ENCODE data around the gene NLRP12.
A peak's percentile ranks its signal among the peaks of the same experiment; 100 is the strongest.
"Not testable (repeated sequence)": the region's sequence is repeated elsewhere in the genome, so short reads cannot be mapped to it uniquely, and the experiment has no call there.

NLRP12 gene

GRCh38 chr19:53782698-53783097 lies 41.4 kb downstream of the NLRP12 start:
- no peak for DNase-seq (ENCODE audit: low spot score)

DNA sequence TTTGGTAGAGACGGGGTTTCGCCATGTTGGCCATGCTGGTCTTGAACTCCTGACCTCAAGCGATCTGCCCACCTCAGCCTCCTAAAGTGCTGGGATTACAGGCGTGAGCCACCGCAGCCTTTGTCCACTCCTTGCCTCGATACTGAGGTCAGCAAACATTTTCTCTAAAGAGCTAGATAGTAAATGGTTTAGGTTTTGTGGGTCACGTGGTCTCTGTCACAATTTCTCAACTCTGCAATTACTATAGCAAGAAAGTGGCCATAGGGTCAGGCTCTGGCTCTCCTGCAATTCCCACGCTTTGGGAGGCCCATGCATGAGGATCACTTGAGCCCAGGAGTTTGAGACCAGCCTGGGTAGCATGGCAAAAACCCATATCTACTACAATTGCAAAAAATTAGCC lies 42.8 kb downstream of the NLRP12 start:
- not testable (repeated sequence) for DNase-seq (ENCODE audit: low spot score)

- DNase-seq (ENCODE audit: low spot score): no peak
Observed at GRCh38 chr19:53780506-53780905, 43.6 kb downstream of the NLRP12 start.

DNA sequence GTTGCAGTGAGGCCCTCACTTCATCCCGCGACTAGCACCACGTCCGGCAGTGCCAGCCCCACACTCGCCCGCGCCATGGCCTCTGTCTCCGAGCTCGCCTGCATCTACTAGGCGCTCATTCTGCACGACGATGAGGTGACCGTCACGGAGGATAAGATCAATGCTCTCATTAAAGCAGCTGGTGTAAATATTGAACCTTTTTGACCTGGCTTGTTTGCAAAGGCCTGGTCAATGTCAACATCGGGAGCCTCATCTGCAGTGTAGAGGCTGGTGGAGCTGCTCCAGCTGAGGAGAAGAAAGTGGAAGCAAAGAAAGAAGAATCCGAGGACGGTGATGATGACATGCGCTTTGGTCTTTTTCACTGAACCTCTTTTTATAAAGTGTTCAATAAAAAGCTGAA lies 48.6 kb downstream of the NLRP12 start:
- DNase-seq (ENCODE audit: low spot score): no peak

- DNase-seq (ENCODE audit: low spot score): not testable (repeated sequence)
Observed at GRCh38 chr19:53774491-53774890, 49.6 kb downstream of the NLRP12 start.

- no peak for DNase-seq (ENCODE audit: low spot score)
Observed at GRCh38 chr19:53773999-53774398, 50.1 kb downstream of the NLRP12 start.

- DNase-seq (ENCODE audit: low spot score): peak; percentile 53
Observed at GRCh38 chr19:53772943-53773342, 51.2 kb downstream of the NLRP12 start.

GRCh38 chr19:53771144-53771543 lies 53.0 kb downstream of the NLRP12 start:
- DNase-seq (ENCODE audit: low spot score): no peak

DNA sequence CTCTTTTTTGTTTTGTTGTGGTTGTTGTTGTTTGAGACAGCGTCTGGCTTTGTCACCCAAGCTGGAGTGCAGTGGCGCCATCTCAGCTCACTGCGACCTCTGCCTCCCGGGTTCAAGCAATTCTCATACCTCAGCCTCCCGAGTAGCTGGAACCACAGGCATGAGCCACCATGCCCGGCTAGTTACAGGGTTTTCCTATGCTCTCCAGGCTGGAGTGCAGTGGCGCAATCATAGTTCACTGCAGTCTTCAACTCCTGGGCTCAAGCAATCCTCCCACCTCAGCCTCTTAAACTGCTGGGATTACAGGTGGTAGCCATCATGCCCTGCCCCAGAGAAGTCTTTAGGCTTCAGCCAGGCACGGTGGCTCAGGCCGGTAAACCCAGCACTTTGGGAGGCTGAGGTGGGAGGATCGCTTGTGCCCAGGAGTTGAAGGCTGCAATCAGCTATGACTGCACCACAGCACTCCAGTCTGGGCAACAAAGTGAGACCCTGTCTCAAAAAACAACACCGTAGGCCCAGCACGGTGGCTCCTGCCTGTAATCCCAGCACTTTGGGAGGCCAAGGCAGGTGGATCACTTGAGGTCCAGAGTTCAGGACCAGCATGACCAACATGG lies 54.3 kb downstream of the NLRP12 start:
- DNase-seq (ENCODE audit: low spot score): not testable (repeated sequence)

- no peak for DNase-seq (ENCODE audit: low spot score)
Observed at GRCh38 chr19:53768401-53768800, 55.7 kb downstream of the NLRP12 start.

DNA sequence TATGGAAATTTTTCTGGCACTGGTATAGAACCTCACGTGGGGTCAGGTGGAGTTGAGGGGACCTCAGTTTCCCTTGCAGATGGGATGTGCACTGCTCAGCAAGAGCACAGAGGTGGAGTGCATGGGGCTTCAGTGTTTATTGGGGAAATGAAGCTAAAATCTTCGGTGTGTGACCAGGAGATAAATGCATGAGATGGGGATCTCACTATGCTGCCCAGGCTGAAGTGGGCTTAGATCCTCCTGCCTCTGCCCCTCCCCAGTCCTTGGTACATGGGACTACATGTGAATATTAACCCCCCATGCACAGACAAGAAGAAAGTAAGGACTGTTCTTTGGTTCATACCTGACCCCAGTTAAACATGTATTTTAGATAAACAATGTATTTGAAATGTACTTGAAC lies 65.1 kb downstream of the NLRP12 start:
- DNase-seq (ENCODE audit: low spot score): not testable (repeated sequence)

All from CD4-positive, alpha-beta T cell treated with Interleukin-2 at 100 ng/mL for 4 hours (primary cell).